Measurements from ENCODE around the gene RABGAP1L.

Gene RABGAP1L

GRCh38 chr1:174150499-174150898, 8.8 kb upstream of the RABGAP1L start:
- H3K9me3 ChIP-seq = no peaks in the 10 kb centered on the region; the same call in 1 of the 2 replicates

GRCh38 chr1:174152427-174152826, 6.9 kb upstream of the RABGAP1L start:
- Histone ChIP-seq H3K4me1 (no peaks in the 10 kb centered on the region), H3K27me3 (no peaks in the 10 kb centered on the region), H3K36me3 (no peaks in the 10 kb centered on the region), H3K9me3 (no peaks in the 10 kb centered on the region; the same call in 1 of the 2 replicates), H3K4me3 (ENCODE audit: low read depth, low read length) (no peak overlapping the region)
- no peak for TF ChIP-seq CTCF (IDR thresholded peaks at IDR 0.05; ENCODE audit: low read depth, low read length)
- no peak for DNase-seq

More at GRCh38 chr1:174150499-174150898, 8.8 kb upstream of the RABGAP1L start:
- H3K4me3 ChIP-seq (ENCODE audit: low read depth, low read length) = no peak overlapping the region
- no peaks in the 10 kb centered on the region for H3K36me3 ChIP-seq
- no peak for DNase-seq
- no peak for TF ChIP-seq CTCF (IDR thresholded peaks at IDR 0.05; ENCODE audit: low read depth, low read length)
- H3K27me3 ChIP-seq = 0 out of 2 replicates have a peak, but pooled peaks cover 3% of the 10 kb centered on the region
- H3K4me1 ChIP-seq = no peaks in the 10 kb centered on the region

GRCh38 chr1:174153085-174153824, 6.1 kb upstream of the RABGAP1L start:
- Histone ChIP-seq H3K9me3 (no peaks in the 10 kb centered on the region; the same call in 1 of the 2 replicates), H3K4me1 (no peaks in the 10 kb centered on the region), H3K27me3 (no peaks in the 10 kb centered on the region), H3K36me3 (no peaks in the 10 kb centered on the region), H3K4me3 (ENCODE audit: low read depth, low read length) (no peak overlapping the region)
- no peak for DNase-seq
- TF ChIP-seq CTCF (IDR thresholded peaks at IDR 0.05; ENCODE audit: low read depth, low read length) = no peak

- H3K27me3 ChIP-seq = no peaks in the 10 kb centered on the region
- H3K4me3 ChIP-seq (ENCODE audit: low read depth, low read length) = no peak overlapping the region
- peaks cover 4% of the 10 kb centered on the region; the same call in 1 of the 2 replicates for H3K4me1 ChIP-seq
- no peak for TF ChIP-seq CTCF (IDR thresholded peaks at IDR 0.05; ENCODE audit: low read depth, low read length)
- H3K9me3 ChIP-seq = no peaks in the 10 kb centered on the region; the same call in 1 of the 2 replicates
- H3K36me3 ChIP-seq = no peaks in the 10 kb centered on the region
- no peak for DNase-seq
These were observed 5.6 kb upstream of the RABGAP1L start for GRCh38 chr1:174153825-174154107.

- H3K36me3 ChIP-seq = no peaks in the 10 kb centered on the region
- H3K9me3 ChIP-seq = no peaks in the 10 kb centered on the region
- H3K27me3 ChIP-seq = no peaks in the 10 kb centered on the region
- no peak for TF ChIP-seq CTCF (IDR thresholded peaks at IDR 0.05; ENCODE audit: low read depth, low read length)
- H3K4me3 ChIP-seq (ENCODE audit: low read depth, low read length) = no peak overlapping the region
- H3K4me1 ChIP-seq = peaks cover 4% of the 10 kb centered on the region; the same call in 1 of the 2 replicates
- no peak for DNase-seq
These were observed 2.9 kb upstream of the RABGAP1L start for GRCh38 chr1:174156437-174156836.

GRCh38 chr1:174157157-174157806, 2.0 kb upstream of the RABGAP1L start:
- no peaks in the 10 kb centered on the region for H3K27me3 ChIP-seq
- H3K36me3 ChIP-seq = no peaks in the 10 kb centered on the region
- peaks cover 4% of the 10 kb centered on the region; the same call in 1 of the 2 replicates for H3K4me1 ChIP-seq
- no peak for TF ChIP-seq CTCF (IDR thresholded peaks at IDR 0.05; ENCODE audit: low read depth, low read length)
- no peaks in the 10 kb centered on the region for H3K9me3 ChIP-seq
- no peak for DNase-seq
- no peak overlapping the region for H3K4me3 ChIP-seq (ENCODE audit: low read depth, low read length)

Data from BE2C (cell line).